Ishikawa (cell line): ENCODE data around the gene FAM171A1.

ENCODE experiments used
- EGR1 ChIP-seq: IDR thresholded peaks from 2 replicates; pipeline ENCODE4 v1.6.1; 2012
- MAX ChIP-seq: IDR thresholded peaks from 2 replicates; pipeline ENCODE4 v1.6.1; 2012
- REST ChIP-seq: IDR thresholded peaks from 2 replicates; pipeline ENCODE4 v1.6.1; 2012; ENCODE audit warnings: low read depth, mild to moderate bottlenecking
- TAF1 ChIP-seq: IDR thresholded peaks from 2 replicates; pipeline ENCODE4 v1.6.1; 2012; ENCODE audit warnings: low read depth, mild to moderate bottlenecking

DNA sequence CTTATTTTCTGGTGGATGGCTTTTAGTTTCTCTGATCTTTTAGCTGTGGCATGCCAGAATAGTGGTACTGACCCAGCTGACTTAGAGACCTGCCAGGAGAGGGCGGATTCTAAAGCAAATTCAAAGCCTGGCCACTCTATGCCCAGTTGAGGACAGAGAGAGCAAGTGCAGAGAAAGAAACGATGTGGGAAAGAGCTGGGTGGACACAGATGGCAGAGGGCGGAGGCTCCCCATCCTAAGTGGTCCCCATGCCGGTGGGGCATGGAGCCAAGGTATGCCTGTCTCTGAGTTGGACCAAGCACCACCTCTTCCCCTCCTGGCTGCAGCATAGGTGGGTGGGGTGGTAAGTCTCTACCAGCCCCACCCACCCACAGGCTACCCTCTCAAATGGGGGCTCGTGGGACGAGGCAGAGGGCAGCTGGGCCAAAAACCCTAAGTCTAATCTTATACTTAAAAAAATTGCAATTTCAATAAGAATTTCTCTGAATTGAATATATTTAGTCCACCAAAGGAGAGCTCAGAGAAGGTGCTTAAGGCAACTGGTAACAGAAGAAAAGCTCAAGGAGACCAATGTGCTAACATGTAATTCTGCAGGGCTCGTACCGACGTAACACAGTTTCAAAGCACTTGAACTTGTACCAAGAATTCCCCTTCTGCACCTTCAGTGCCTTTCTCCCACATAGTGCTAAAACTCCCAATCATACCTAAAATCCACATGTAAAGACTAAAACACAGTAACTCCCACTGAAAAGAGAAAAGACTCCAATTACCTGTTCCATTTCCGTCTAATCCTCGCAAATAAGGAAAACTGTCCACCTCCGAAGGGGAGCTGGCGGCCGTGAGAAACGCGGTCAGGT is 116.9 kb downstream of the FAM171A1 start:
- no peak for TF ChIP-seq TAF1
- TF ChIP-seq EGR1 = no peak
- no peak for TF ChIP-seq REST
- TF ChIP-seq MAX = no peak
